GM19468 (cell line): Measurements from ENCODE around the gene NCL.

Experiments
- ATAC-seq: cut with Tn5 transposase; IDR thresholded peaks from one replicate; pipeline ENCODE4 v1.9.1; 2021; ENCODE audit warnings: mild to moderate bottlenecking, moderate library complexity, moderate number of reproducible peaks; ENCODE audit not compliant: unreplicated experiment; ENCODE audit errors: extremely low read depth

NCL gene, protein sequence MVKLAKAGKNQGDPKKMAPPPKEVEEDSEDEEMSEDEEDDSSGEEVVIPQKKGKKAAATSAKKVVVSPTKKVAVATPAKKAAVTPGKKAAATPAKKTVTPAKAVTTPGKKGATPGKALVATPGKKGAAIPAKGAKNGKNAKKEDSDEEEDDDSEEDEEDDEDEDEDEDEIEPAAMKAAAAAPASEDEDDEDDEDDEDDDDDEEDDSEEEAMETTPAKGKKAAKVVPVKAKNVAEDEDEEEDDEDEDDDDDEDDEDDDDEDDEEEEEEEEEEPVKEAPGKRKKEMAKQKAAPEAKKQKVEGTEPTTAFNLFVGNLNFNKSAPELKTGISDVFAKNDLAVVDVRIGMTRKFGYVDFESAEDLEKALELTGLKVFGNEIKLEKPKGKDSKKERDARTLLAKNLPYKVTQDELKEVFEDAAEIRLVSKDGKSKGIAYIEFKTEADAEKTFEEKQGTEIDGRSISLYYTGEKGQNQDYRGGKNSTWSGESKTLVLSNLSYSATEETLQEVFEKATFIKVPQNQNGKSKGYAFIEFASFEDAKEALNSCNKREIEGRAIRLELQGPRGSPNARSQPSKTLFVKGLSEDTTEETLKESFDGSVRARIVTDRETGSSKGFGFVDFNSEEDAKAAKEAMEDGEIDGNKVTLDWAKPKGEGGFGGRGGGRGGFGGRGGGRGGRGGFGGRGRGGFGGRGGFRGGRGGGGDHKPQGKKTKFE

GRCh38 chr2:231463698-231464575 lies at the start of gene NCL:
Gene NCL, minus strand, starts transcription at chr2:231464484. Its CDS starts 131 bp downstream, at chr2:231464353.
- peak; percentile 82 for ATAC-seq

DNA sequence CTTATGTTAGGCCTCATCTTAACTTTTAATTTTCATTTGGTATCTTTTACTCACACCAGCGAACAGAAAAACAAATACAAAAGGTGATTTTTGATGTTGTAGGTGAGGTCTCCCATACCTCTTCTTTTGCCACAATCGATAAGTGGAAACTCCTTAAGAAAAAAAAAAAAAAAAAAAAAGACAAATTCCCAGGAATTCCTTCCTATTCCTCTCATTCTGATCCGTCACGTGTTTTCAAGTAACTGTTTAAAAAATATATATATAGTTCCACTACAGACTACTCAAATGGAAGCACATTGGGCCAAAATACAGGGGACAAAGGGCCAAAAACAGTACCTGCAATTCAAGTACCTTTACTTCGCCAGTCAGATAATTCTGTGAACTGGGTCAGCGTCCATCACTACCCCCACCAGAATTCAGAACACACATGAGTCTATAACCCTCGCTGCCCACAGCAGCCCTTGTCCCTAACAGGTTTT lies 49.5 kb upstream of the NCL start:
- no peak for ATAC-seq

DNA sequence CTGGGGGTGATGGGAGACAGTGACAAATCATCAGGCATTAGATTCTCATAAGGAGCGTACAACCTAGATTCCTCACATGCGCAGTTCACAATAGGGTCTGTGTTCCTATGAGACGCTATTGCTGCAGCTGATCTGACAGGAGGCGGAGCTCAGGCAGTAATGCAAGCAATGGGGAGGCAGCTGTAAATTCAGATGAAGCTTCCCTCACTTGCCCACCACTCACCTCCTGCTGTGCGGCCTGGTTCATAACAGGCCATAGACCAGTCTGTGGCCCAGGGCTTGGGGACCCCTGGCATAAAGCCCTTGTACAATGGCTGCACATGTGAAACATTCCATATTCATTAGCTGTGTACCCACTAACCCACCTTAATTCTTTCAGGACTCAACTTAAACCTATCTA lies 47.9 kb upstream of the NCL start:
- no peak for ATAC-seq

DNA sequence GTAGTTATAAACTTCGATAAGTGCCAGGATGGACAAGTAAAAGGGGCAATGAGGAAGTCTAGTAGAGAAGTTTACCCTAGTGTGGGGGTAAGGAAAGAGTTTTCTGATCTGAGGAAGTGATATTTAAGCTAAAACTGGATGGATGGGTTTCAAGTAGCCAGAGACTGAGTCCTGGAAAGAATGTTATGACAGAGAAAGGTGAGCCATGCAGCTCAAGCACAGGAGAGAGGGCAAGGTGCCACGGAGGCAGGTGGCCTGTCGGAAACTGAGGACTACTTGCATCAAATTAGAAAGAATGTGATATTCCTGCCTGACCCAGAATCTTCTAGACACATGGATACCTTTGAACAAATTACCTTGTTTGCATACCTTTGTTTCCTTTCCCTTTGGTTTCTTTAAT lies 39.5 kb upstream of the NCL start:
- ATAC-seq = no peak

DNA sequence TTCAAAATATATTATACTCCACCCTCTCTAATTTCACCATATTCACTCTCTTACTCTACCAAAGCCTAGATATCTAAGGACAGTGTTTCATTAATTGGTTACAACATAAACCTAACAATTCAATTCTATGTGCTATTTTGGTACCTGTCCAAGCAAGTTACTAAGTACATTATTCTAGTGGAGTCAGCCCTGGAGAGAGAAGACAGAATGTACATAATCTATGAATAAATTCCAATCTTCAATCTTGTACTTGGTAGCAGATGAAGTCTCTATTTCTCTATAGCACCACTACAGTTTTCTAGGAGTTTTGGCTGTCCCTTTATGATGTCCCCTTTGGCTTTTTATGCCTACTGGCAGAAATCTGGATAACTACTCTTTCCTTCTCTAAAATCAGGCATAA lies 38.3 kb upstream of the NCL start:
- no peak for ATAC-seq

DNA sequence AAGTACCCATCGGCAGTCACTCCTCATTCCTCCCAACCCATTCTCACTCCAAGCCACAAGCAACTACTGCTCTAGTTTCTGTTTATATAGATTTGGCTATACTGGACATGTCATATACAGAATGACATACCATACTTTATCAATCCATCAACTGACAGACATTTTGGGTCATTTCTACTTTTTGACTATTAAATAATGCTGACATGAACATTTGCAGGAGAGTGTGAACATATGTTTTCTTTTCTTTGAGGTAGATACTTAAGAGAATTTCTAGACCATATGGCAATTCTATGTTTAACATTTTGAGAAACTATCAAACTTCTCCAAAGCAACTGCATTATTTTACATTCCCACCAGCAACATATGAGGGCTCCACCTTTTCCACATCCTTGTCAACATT lies 33.4 kb upstream of the NCL start:
- no peak for ATAC-seq

- no peak for ATAC-seq
Observed at GRCh38 chr2:231494669-231495068, 30.4 kb upstream of the NCL start.

DNA sequence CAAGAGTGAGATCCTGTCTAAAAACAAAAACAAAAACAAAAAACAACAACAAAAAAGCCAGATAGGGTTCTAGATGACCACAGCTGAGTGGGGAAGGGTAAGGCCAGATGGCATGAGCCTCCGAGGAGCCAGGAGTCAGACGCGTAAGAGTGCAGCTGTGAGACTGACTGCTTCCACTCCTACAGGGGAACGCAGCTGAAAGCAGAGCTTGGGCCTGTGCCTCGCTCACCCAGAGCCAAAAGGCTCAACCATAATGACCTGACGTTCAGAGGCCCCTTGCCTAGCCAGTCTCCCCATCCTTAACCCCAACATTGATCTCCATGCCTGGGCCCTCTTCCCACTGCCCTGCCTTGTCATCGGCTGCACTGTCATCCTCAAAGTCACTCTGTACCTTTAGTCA lies 26.5 kb upstream of the NCL start:
- no peak for ATAC-seq

DNA sequence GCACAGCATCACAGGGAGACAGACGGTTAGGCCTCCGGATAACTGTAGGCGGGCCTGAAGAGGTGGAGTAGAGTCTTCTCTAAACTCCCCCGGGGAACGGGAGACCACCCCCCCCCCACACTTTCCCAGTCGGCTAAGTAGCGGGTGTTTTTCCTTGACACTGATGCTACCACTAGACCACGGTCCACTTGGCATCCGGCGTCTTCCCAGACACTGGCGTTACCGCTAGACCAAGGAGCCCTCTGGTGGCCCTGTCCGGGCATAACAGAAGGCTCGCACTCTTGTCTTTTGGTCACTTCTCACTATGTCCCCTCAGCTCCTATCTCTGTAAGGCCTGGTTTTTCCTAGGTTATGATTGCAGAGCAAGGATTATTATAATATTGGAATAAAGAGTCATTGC lies 25.7 kb upstream of the NCL start:
- ATAC-seq = no peak

DNA sequence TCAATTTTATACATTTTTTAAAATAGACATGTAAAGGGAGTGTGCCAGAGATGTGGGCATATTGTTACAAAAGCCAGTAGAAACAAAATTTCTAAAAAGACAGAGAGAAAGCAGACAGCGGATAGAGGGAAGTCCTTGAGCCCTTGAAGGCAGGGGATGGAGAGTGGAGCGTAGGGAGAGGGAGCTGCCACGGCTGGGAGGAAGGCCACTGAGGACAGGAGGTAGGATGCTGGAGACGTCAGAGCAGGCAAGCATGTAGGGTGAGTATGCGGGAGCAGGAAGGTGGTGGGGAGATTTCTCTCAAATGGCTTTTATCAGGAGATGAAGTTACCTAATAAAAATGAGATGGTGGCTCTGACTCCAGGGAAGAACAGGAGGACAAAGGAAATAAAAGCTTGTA lies 24.0 kb upstream of the NCL start:
- ATAC-seq = no peak

GRCh38 chr2:231486851-231487596 lies 22.7 kb upstream of the NCL start:
- ATAC-seq = no peak

DNA sequence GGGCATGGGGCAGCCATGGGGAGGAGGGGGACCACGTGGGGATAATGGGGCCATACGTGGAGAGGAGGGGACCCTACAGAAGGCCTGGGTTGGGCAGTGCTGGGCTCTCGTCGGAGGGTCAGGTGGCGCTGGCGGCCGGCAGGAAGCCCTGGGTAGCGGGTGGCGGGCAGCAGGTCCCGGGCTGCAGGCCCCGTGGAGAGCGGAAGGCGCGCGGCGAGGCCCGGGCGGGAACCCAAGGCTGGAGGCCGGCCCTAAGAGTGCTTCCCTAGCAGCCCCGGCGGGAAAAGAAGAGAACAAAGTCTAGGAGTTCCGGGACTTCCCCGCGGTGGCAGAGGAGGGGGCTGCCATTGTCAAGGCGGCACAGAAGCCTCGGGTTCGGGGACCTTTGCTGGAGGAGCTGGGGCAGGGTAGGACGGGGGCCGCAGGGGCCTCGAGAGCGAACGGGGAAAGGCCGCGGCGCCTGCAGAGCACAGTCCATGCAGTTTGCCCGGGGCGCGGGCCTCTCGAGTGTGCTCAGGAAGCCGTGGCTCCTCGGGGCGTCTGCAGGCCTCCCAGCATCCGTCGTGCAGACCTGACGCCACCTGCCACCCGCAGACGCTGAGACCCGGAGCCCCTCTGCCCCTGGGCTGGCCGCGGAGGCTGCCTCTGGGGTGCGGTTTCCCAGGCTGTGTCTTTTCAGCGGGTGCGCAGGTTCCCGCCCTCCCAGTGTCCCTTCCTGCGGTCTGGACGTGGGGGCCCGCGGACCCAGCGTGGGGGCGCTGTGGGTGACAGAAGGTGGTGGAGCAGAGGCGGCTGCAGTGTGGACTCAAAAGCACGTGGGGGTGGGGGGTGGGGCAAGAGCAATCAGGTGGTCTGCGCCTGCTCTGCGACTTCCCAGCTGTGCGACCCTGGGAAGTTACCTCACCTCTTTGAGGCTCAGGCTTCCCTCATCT lies 19.4 kb upstream of the NCL start:
- no peak for ATAC-seq

GRCh38 chr2:231482806-231483391 lies 18.6 kb upstream of the NCL start:
- no peak for ATAC-seq

- no peak for ATAC-seq
Observed at GRCh38 chr2:231480781-231481180, 16.5 kb upstream of the NCL start.

DNA sequence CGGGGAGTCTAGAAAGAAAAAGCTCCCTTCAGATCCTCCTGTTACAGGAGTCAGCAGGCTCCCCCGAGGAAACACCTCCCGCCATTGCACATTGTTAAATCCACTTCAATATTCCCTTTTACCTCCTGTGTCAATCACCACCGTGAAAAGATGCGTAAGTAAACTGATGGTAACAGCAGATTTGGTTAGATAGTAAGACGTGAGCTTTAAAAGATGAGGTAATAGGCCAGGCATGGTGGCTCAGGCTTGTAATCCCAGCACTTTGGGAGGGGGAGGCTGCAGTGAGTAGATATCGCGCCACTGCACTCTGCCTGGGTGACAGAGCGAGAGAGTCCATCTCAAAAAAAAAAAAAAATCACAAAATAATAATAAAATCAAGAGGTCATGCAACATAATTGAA lies 15.2 kb upstream of the NCL start:
- ATAC-seq = no peak

GRCh38 chr2:231476920-231477319 lies 12.6 kb upstream of the NCL start:
- no peak for ATAC-seq

GRCh38 chr2:231475965-231476364 lies 11.7 kb upstream of the NCL start:
- ATAC-seq = no peak

- ATAC-seq = no peak
Observed at GRCh38 chr2:231472816-231473215, 8.5 kb upstream of the NCL start.
